ENCODE results near the gene COG5.

Gene COG5

DNA sequence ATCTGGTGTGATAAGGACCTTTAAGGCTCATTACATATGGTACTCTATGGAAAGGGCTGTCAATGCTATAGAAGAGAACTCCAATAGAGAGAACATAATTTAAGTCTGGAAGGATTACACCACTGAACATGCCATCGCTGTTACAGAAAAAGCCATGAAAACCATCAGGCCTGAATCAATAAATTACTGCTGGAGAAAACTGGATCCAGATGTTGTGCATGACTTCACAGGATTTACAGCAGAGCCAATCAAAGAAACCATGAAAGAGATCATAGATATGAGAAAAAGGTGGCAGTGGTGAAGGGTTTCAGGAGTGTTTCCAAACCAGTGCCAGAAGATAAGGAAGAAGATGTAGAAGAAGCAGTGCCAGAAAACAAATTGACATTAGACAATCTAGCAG lies 112.8 kb downstream of the COG5 start:
- Histone ChIP-seq H3K4me3 (ENCODE audit: low read depth in 1 of 2, low read length in 2 of 2) (no peak overlapping the region), H3K27me3 (ENCODE audit: low read depth, low read length) (no peaks in the 10 kb centered on the region), H3K4me1 (ENCODE audit: control insufficient read depth in 1 of 2, insufficient read depth in 2 of 2, low read length in 2 of 2) (no peaks in the 10 kb centered on the region), H3K27ac (ENCODE audit: low read length) (no peak overlapping the region), H3K36me3 (ENCODE audit: control insufficient read depth in 1 of 2, insufficient read depth in 2 of 2, low read length in 2 of 2) (no peaks in the 10 kb centered on the region), H3K9me3 (ENCODE audit: control insufficient read depth in 1 of 2, low read length in 2 of 2) (no peaks in the 10 kb centered on the region)

- no peaks in the 10 kb centered on the region for H3K36me3 ChIP-seq (ENCODE audit: control insufficient read depth in 1 of 2, insufficient read depth in 2 of 2, low read length in 2 of 2)
- H3K27ac ChIP-seq (ENCODE audit: low read length): no peak overlapping the region
- H3K4me3 ChIP-seq (ENCODE audit: low read depth in 1 of 2, low read length in 2 of 2): no peak overlapping the region
- no peaks in the 10 kb centered on the region for H3K9me3 ChIP-seq (ENCODE audit: control insufficient read depth in 1 of 2, low read length in 2 of 2)
- no peaks in the 10 kb centered on the region for H3K4me1 ChIP-seq (ENCODE audit: control insufficient read depth in 1 of 2, insufficient read depth in 2 of 2, low read length in 2 of 2)
- H3K27me3 ChIP-seq (ENCODE audit: low read depth, low read length): no peaks in the 10 kb centered on the region
These were observed 116.7 kb downstream of the COG5 start for GRCh38 chr7:107446988-107447387.

- H3K4me1 ChIP-seq (ENCODE audit: control insufficient read depth in 1 of 2, insufficient read depth in 2 of 2, low read length in 2 of 2): no peaks in the 10 kb centered on the region
- no peak overlapping the region for H3K4me3 ChIP-seq (ENCODE audit: low read depth in 1 of 2, low read length in 2 of 2)
- no peaks in the 10 kb centered on the region for H3K9me3 ChIP-seq (ENCODE audit: control insufficient read depth in 1 of 2, low read length in 2 of 2)
- H3K27me3 ChIP-seq (ENCODE audit: low read depth, low read length): no peaks in the 10 kb centered on the region
- H3K36me3 ChIP-seq (ENCODE audit: control insufficient read depth in 1 of 2, insufficient read depth in 2 of 2, low read length in 2 of 2): no peaks in the 10 kb centered on the region
- no peak overlapping the region for H3K27ac ChIP-seq (ENCODE audit: low read length)
These were observed 117.2 kb downstream of the COG5 start for GRCh38 chr7:107446531-107446930.

DNA sequence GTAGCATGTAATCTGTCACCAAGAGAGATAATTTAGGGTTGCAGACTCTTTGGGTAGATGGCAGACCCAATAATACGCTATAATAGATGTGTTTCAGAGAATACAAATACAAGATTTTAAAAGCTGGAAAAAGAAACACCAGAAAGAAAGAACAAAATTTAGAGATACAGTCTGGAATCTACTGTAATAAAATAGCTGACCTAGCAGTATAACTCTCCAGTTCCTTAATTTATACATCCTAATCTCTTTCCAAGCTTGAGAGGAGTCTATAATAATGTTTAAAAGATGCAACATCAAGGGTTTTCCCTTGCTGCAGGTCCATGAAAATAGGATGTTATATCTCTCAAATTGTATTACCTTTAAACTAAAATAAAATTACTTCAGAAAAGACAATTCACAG lies 121.0 kb downstream of the COG5 start:
- Histone ChIP-seq H3K4me3 (ENCODE audit: low read depth in 1 of 2, low read length in 2 of 2) (no peak overlapping the region), H3K36me3 (ENCODE audit: control insufficient read depth in 1 of 2, insufficient read depth in 2 of 2, low read length in 2 of 2) (no peaks in the 10 kb centered on the region), H3K27ac (ENCODE audit: low read length) (no peak overlapping the region), H3K9me3 (ENCODE audit: control insufficient read depth in 1 of 2, low read length in 2 of 2) (no peaks in the 10 kb centered on the region), H3K27me3 (ENCODE audit: low read depth, low read length) (no peaks in the 10 kb centered on the region), H3K4me1 (ENCODE audit: control insufficient read depth in 1 of 2, insufficient read depth in 2 of 2, low read length in 2 of 2) (no peaks in the 10 kb centered on the region)

- no peaks in the 10 kb centered on the region for H3K27me3 ChIP-seq (ENCODE audit: low read depth, low read length)
- H3K4me1 ChIP-seq (ENCODE audit: control insufficient read depth in 1 of 2, insufficient read depth in 2 of 2, low read length in 2 of 2): no peaks in the 10 kb centered on the region
- H3K4me3 ChIP-seq (ENCODE audit: low read depth in 1 of 2, low read length in 2 of 2): no peak overlapping the region
- H3K9me3 ChIP-seq (ENCODE audit: control insufficient read depth in 1 of 2, low read length in 2 of 2): no peaks in the 10 kb centered on the region
- H3K36me3 ChIP-seq (ENCODE audit: control insufficient read depth in 1 of 2, insufficient read depth in 2 of 2, low read length in 2 of 2): no peaks in the 10 kb centered on the region
- H3K27ac ChIP-seq (ENCODE audit: low read length): no peak overlapping the region
These were observed 121.9 kb downstream of the COG5 start for GRCh38 chr7:107441581-107442422.

DNA sequence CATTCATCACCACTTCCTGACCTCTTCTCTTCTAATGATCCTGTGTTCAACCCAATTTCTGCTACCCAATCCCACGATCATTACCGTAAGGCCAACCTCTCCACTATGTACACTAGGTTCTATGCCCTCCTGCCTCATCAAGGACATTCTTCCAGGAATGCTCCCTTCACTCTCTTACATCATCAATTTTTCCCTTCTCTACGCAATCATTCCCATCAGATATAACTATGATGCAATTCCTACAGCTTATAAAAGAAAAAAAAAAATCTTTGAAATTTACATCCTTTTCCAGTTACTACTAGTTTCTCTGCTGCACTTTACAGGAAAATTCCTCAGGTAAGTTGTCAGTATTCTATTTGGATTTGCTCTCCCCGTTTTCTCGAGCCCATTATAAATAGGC lies 124.7 kb downstream of the COG5 start:
- Histone ChIP-seq H3K36me3 (ENCODE audit: control insufficient read depth in 1 of 2, insufficient read depth in 2 of 2, low read length in 2 of 2) (no peaks in the 10 kb centered on the region), H3K4me3 (ENCODE audit: low read depth in 1 of 2, low read length in 2 of 2) (no peak overlapping the region), H3K4me1 (ENCODE audit: control insufficient read depth in 1 of 2, insufficient read depth in 2 of 2, low read length in 2 of 2) (no peaks in the 10 kb centered on the region), H3K9me3 (ENCODE audit: control insufficient read depth in 1 of 2, low read length in 2 of 2) (no peaks in the 10 kb centered on the region), H3K27me3 (ENCODE audit: low read depth, low read length) (no peaks in the 10 kb centered on the region), H3K27ac (ENCODE audit: low read length) (no peak overlapping the region)

DNA sequence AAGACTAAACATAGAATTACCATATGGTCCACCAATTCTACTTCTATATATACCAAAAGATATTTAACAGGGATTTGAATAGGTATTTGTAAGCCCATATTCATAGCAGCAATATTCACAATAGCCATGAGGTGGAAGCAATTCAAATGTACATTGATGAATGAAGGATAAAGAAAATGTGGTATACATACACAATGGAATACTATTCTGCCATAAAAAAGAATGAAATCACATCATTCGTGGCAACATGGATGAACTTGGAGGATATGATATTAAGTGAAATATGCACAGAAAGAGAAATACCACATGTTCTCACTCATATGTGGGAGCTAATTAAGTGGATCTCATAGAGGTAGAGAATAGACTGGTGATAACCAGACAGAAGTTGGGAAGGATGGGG lies 128.0 kb downstream of the COG5 start:
- H3K36me3 ChIP-seq (ENCODE audit: control insufficient read depth in 1 of 2, insufficient read depth in 2 of 2, low read length in 2 of 2): no peaks in the 10 kb centered on the region
- no peak overlapping the region for H3K4me3 ChIP-seq (ENCODE audit: low read depth in 1 of 2, low read length in 2 of 2)
- H3K27ac ChIP-seq (ENCODE audit: low read length): no peak overlapping the region
- H3K27me3 ChIP-seq (ENCODE audit: low read depth, low read length): no peaks in the 10 kb centered on the region
- no peaks in the 10 kb centered on the region for H3K9me3 ChIP-seq (ENCODE audit: control insufficient read depth in 1 of 2, low read length in 2 of 2)
- no peaks in the 10 kb centered on the region for H3K4me1 ChIP-seq (ENCODE audit: control insufficient read depth in 1 of 2, insufficient read depth in 2 of 2, low read length in 2 of 2)

DNA sequence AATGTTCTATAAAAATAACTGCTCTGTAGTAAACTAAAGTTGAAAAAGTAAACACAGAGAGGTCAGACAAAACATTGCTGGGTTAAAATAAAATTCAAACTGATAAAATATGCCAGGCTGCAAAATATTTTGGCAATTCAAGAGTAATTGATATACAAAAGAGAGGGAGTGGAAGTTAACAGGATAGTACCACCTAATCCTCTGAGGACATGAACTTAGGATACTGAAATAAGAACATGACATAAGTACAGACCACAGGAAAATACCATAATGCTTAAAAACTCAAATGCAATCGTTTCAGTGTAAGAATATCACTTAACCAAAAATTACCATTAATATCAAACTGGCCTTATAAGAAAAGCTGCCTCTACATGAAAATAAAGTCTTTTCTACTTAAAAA lies 131.5 kb downstream of the COG5 start:
- Histone ChIP-seq H3K27ac (ENCODE audit: low read length) (no peak overlapping the region), H3K27me3 (ENCODE audit: low read depth, low read length) (no peaks in the 10 kb centered on the region), H3K9me3 (ENCODE audit: control insufficient read depth in 1 of 2, low read length in 2 of 2) (no peaks in the 10 kb centered on the region), H3K36me3 (ENCODE audit: control insufficient read depth in 1 of 2, insufficient read depth in 2 of 2, low read length in 2 of 2) (no peaks in the 10 kb centered on the region), H3K4me1 (ENCODE audit: control insufficient read depth in 1 of 2, insufficient read depth in 2 of 2, low read length in 2 of 2) (no peaks in the 10 kb centered on the region), H3K4me3 (ENCODE audit: low read depth in 1 of 2, low read length in 2 of 2) (no peak overlapping the region)

DNA sequence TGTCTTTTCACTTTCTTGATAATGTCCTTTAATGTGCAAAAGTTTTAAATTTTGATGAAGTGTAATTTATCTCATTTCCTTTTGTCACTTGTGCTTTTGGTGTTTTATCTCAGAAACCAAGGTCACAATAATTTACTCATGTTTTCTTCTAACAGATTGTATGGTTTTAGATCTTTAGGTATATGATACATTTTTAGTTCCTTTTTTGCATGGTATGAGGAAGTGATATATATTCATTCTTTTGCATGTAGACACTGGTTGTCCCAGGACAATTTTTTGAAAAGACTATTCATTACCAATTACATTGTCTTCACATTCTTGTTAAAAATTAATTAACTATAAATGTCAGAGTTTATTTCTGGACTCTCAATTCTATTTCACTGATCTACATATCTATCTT lies 133.7 kb downstream of the COG5 start:
- H3K27ac ChIP-seq (ENCODE audit: low read length): no peak overlapping the region
- peaks cover 3 to 5% of the 10 kb centered on the region in 2 donors for H3K36me3 ChIP-seq (ENCODE audit: control insufficient read depth in 1 of 2, insufficient read depth in 2 of 2, low read length in 2 of 2)
- H3K9me3 ChIP-seq (ENCODE audit: control insufficient read depth in 1 of 2, low read length in 2 of 2): no peaks in the 10 kb centered on the region
- H3K27me3 ChIP-seq (ENCODE audit: low read depth, low read length): no peaks in the 10 kb centered on the region
- H3K4me1 ChIP-seq (ENCODE audit: control insufficient read depth in 1 of 2, insufficient read depth in 2 of 2, low read length in 2 of 2): no peaks in the 10 kb centered on the region
- no peak overlapping the region for H3K4me3 ChIP-seq (ENCODE audit: low read depth in 1 of 2, low read length in 2 of 2)

DNA sequence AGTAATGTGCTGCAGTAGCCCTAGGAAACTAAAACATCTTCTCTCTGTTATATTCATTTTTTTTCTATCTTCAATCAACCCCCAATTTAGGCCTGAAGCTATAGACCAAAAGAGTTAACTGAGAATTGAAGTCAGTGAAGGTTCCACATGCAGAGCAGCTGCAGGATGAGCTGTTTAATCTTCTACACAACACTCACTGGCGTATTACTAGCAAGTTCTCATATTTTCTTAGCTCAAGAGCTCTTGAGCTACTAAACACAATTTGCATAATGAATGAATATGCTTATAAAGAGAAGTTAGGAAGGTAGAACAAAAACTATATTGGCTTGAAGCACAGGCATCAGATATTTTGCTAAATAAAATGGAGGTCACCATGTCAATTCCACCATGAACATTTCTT lies 135.1 kb downstream of the COG5 start:
- Histone ChIP-seq H3K4me3 (ENCODE audit: low read depth in 1 of 2, low read length in 2 of 2) (no peak overlapping the region), H3K27ac (ENCODE audit: low read length) (no peak overlapping the region), H3K4me1 (ENCODE audit: control insufficient read depth in 1 of 2, insufficient read depth in 2 of 2, low read length in 2 of 2) (no peaks in the 10 kb centered on the region), H3K27me3 (ENCODE audit: low read depth, low read length) (no peaks in the 10 kb centered on the region), H3K9me3 (ENCODE audit: control insufficient read depth in 1 of 2, low read length in 2 of 2) (no peaks in the 10 kb centered on the region), H3K36me3 (ENCODE audit: control insufficient read depth in 1 of 2, insufficient read depth in 2 of 2, low read length in 2 of 2) (peaks cover 3 to 5% of the 10 kb centered on the region in 2 donors)

- no peaks in the 10 kb centered on the region for H3K9me3 ChIP-seq (ENCODE audit: control insufficient read depth in 1 of 2, low read length in 2 of 2)
- H3K36me3 ChIP-seq (ENCODE audit: control insufficient read depth in 1 of 2, insufficient read depth in 2 of 2, low read length in 2 of 2): peaks cover 3 to 5% of the 10 kb centered on the region in 2 donors
- H3K4me3 ChIP-seq (ENCODE audit: low read depth in 1 of 2, low read length in 2 of 2): no peak overlapping the region
- no peak overlapping the region for H3K27ac ChIP-seq (ENCODE audit: low read length)
- H3K4me1 ChIP-seq (ENCODE audit: control insufficient read depth in 1 of 2, insufficient read depth in 2 of 2, low read length in 2 of 2): no peaks in the 10 kb centered on the region
- H3K27me3 ChIP-seq (ENCODE audit: low read depth, low read length): no peaks in the 10 kb centered on the region
These were observed 136.3 kb downstream of the COG5 start for GRCh38 chr7:107427462-107427861.

DNA sequence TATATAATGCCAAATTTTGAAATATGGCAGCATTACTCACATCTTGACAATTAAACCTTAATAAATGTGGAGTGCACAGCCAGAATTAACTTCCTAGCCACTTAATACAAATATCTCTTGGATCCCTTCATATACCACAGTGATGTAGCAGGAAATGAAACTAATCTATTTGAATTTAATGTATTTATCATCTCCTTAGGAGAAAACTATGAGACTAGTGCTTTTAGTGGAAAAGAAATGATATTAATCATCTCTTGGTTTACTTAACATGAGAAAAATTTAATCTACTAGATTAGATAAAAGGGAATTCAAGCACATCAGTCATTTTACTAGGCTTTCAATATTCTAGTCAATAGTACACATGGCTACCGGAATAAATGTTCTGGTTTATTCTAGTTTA lies 149.5 kb downstream of the COG5 start:
- H3K27ac ChIP-seq (ENCODE audit: low read length): no peak overlapping the region
- H3K4me3 ChIP-seq (ENCODE audit: low read depth in 1 of 2, low read length in 2 of 2): no peak overlapping the region
- no peaks in the 10 kb centered on the region for H3K27me3 ChIP-seq (ENCODE audit: low read depth, low read length)
- H3K4me1 ChIP-seq (ENCODE audit: control insufficient read depth in 1 of 2, insufficient read depth in 2 of 2, low read length in 2 of 2): no peaks in the 10 kb centered on the region
- peaks cover 10 to 11% of the 10 kb centered on the region in 2 donors for H3K36me3 ChIP-seq (ENCODE audit: control insufficient read depth in 1 of 2, insufficient read depth in 2 of 2, low read length in 2 of 2)
- no peaks in the 10 kb centered on the region for H3K9me3 ChIP-seq (ENCODE audit: control insufficient read depth in 1 of 2, low read length in 2 of 2)
